LNCAP (cell line): ENCODE data around the gene MEF2D.

Source experiments
- TF ChIP-seq, protein P1 (sequence below): fragments of 450-650 bp; IDR thresholded peaks from 2 replicates; pipeline ENCODE4 v1.5.1; 2017; ENCODE audit warnings: mild to moderate bottlenecking

MEF2D gene

DNA sequence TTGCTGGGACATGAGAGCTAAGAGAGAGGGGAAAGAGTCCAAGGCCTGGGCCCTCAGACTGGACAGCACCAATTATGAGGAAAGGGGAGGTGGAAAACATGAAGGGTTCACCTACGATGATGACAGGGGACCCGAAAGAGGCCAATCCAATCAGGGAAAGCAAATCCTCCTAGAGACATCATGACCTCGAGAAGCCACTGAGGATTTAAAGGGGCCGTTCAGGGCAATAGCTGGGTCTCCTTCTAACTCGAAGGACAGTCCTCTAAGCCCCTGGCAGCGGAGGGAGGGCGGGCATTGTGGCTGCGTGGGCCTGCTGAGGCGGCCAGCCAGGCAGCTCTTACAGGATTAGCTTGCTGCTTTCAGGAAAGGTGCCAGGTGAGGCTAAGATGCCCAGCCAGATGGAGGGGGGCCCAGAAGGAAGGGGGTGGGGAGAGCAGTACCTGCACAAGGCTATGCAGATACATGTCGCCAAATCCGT is 7.4 kb downstream of the MEF2D start:
- TF ChIP-seq, protein P1, sequence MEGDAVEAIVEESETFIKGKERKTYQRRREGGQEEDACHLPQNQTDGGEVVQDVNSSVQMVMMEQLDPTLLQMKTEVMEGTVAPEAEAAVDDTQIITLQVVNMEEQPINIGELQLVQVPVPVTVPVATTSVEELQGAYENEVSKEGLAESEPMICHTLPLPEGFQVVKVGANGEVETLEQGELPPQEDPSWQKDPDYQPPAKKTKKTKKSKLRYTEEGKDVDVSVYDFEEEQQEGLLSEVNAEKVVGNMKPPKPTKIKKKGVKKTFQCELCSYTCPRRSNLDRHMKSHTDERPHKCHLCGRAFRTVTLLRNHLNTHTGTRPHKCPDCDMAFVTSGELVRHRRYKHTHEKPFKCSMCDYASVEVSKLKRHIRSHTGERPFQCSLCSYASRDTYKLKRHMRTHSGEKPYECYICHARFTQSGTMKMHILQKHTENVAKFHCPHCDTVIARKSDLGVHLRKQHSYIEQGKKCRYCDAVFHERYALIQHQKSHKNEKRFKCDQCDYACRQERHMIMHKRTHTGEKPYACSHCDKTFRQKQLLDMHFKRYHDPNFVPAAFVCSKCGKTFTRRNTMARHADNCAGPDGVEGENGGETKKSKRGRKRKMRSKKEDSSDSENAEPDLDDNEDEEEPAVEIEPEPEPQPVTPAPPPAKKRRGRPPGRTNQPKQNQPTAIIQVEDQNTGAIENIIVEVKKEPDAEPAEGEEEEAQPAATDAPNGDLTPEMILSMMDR: no peak

DNA sequence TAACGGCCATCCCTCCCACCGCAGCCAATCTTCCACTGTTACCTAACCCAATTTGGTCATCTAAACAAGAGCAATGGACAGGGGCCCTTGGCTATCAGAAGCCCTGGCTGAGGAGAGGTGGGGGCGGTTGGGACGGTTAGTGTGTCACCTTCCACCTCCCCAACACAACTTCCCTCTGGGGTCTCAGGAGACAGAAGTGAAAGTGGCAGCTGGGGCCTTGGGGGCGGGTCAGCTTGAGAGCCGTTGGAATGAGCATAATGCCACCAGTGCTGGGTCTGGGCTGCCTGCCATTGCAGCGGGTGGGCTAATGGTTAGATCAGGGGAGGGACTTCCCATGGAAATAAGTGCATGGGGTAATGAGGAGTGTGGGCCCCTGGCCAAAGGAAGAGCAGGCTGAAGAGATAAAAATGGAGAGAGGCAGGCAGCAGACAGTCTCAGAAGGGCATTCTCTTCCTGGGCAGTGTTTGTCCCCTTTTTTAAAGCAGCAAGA is 7.9 kb downstream of the MEF2D start:
- TF ChIP-seq, protein P1: no peak

DNA sequence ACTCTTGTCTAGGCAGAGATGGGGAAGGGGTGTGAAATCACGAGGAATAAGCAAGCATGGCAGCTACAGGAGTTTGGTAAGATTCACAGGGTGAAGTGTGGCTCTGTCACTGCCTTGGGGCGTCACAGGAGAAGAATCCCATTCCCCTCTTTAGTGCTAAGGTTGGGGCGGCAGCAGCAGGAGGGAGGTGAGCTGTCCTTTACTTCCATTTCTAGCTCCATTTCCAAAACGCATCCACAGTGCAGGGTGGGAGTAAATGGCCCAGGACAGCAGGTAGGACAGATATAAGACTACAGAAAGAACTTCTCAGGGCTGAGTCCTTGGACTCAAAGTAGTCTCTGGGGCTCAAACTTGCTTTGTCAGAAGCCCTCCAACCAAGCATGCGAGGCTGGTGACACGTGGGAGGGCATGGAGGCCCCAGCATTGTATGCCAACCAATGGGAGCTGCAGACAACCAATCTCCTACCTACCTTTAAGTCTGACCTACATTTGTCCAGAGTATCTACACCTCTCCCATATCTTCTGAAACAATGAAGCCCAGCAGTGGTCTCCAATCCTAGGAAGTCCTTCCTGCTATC is 8.5 kb downstream of the MEF2D start:
- TF ChIP-seq, protein P1: no peak

DNA sequence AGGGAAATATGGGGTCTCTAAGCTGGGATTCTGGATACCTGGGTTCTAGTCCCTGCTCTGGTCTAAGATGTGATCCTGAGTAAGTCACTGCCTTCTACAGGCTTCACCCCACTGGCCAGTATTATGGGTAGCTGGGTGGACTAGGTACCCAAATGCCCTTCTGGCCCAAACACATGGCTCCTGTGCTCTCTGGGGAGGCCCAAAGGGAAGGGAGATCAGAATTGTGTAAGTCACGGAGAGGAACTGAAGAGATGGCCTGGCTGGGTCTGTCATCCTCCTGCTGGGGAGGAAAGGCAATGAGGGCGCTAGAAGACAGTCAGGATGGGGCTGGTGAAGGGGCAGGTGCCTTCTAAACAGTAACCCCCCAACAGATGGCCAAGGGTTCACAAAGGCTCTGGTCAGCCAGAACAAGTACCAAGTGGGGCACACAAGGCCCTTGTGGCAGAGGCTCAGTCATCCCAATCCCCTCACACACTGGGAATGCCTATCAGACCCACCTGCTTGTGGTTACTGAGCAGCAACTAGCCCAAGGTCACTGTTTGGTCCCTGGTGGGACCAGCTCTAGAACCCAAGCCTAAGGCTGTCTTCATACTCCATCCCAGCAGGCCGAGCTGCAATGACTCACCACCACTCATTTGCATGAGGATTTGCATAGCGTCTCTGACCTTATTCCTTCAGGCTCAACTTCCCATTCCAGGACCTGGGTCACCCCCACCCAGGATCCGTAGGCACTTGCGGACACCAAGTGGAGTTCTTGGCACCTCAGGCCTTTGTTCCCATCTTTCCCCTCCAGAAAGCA is 9.2 kb downstream of the MEF2D start:
- TF ChIP-seq, protein P1: no peak

DNA sequence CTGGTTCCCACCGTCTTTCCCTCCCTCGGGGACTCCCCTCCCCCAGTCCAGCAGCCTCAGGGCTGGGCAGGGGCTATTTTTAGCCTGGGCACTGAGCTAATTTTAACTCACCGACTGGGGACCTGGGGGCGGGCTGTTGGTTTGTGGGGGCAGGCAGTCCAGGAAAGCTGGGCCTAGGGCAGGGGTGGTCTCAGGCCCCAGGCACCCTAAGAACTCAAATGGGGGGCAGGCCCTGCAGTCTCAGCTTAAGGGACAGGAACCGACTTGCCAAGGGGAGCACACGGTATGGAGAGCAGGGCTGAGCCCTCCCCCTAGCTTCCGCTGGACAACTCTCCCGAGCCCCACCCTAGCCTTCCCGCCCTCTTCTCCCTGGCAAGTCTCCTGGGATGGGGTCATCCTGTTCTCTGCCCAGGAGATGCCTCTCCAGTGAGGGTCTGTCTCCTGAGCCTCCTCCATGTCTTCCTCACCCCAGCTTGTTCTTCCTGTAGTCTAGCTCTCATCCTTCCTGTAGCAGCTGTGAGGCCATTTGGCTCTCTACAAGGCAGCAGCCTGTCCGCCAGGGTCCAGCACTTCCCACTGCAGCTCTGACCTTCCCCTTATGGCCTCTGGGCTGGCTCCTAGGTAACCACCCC is 10.1 kb downstream of the MEF2D start:
- TF ChIP-seq, protein P1: no peak

DNA sequence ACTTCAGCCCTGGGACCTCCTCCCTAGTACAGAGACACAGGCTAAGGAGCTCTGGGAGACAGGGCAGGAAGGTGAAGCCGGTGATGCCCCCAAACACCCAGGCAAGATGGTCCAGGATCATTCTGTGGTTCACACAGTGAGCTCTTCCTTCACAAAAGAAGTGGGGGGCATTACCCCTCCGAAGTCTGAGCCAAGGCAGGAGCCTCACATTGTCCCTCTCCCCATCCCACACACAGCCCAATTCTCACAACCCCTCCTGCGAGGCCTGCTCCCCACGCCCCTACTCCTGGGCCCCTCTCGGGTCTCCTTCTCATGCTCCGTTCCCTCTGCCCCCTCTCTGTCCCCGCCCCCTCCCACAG is 10.7 kb downstream of the MEF2D start:
- TF ChIP-seq, protein P1: no peak

DNA sequence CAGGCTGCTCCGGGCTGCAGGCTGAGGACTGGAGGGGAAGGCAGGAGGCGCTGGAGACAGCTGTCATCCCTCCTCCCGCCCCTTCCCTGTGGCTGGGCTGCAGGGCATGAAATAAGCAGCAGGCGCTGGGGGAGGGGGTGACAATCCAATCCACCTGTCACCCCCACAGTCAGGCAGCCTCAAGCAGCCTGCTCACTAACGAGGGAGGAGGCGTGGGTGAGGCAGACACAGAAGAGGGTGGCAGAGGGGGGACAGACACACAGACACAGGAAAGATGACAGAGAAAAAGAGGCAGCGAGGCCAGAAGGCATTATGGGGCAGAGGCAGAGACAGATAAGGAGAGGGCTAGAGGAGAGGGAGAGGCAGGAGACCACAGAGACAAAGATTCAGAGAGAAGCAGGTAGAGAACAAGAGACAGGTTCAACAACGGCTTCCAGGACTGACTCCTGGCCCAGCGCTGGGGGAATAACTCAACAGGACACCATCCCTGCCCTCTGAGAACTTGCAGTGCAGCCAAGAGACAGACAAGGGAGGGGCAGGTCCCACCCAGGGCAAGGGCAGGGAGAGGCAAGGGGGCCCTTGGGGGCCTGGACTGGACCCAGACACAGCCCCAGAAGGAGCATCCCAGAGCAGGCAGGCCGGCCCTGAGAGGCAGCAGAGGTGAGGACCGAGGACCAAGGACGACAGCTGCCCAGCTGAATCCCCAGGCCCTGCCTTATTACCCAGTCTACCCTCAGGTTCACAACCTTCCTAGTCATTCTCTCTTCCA is 11.2 kb downstream of the MEF2D start:
- TF ChIP-seq, protein P1: no peak
